Measurements from ENCODE around the gene SLC9A5.

The SLC9A5 gene

DNA sequence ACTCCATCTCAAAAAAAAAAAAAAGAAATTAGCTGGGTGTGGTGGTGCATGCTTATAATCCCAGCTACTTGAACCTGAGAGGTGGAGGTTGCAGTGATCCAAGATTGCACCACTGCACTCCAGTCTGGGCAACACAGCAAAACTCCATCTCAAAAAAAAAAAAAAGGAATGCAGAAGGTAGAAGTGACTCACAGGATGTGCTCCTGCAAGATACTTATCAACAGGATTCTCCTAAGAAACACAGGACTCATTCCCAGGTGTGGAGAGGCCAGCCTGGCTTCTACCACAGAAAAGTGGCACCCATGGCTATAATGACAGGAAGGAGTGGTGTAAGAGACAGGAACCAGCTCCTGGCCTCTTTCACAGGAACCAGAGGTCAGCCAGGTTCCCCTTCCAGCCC is 36.0 kb upstream of the SLC9A5 start:
- no peaks in the 10 kb centered on the region for H3K36me3 ChIP-seq
- DNase-seq, result no peak
- H3K9me3 ChIP-seq, result no peaks in the 10 kb centered on the region
- TF ChIP-seq CTCF (IDR thresholded peaks at IDR 0.05; ENCODE audit: low read depth, low read length), result no peak
- H3K4me3 ChIP-seq (ENCODE audit: low read depth, low read length), result no peak overlapping the region
- H3K27me3 ChIP-seq, result no peaks in the 10 kb centered on the region
- H3K4me1 ChIP-seq, result peaks cover 20% of the 10 kb centered on the region

GRCh38 chr16:67213197-67214019 is 35.4 kb upstream of the SLC9A5 start:
- H3K27me3 ChIP-seq, result no peaks in the 10 kb centered on the region
- H3K4me3 ChIP-seq (ENCODE audit: low read depth, low read length), result no peak overlapping the region
- TF ChIP-seq CTCF (IDR thresholded peaks at IDR 0.05; ENCODE audit: low read depth, low read length), result no peak
- H3K36me3 ChIP-seq, result no peaks in the 10 kb centered on the region
- no peak for DNase-seq
- H3K9me3 ChIP-seq, result no peaks in the 10 kb centered on the region
- peaks cover 14% of the 10 kb centered on the region for H3K4me1 ChIP-seq

DNA sequence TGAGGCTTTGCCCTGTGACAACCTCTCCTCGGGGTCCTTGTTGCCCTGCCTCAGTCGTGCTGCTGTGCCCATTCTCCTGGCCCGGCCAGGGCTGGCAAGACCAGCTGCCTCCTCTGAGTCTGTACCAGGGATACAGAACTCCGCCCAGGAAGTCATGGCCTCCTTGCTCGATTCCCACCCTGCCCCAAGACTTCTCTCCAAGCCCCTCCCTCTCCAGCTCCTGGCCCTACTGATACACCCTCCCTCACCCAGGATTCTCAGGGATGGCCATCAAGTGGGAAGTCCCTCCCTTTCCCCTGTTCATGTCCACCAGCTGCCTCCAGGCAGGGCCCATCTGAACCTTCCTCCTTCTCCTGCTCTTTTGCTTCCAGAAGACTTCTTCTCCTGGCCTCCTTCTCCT is 33.1 kb upstream of the SLC9A5 start:
- no peak for TF ChIP-seq CTCF (IDR thresholded peaks at IDR 0.05; ENCODE audit: low read depth, low read length)
- H3K27me3 ChIP-seq, result no peaks in the 10 kb centered on the region
- peaks cover 14% of the 10 kb centered on the region for H3K4me1 ChIP-seq

DNA sequence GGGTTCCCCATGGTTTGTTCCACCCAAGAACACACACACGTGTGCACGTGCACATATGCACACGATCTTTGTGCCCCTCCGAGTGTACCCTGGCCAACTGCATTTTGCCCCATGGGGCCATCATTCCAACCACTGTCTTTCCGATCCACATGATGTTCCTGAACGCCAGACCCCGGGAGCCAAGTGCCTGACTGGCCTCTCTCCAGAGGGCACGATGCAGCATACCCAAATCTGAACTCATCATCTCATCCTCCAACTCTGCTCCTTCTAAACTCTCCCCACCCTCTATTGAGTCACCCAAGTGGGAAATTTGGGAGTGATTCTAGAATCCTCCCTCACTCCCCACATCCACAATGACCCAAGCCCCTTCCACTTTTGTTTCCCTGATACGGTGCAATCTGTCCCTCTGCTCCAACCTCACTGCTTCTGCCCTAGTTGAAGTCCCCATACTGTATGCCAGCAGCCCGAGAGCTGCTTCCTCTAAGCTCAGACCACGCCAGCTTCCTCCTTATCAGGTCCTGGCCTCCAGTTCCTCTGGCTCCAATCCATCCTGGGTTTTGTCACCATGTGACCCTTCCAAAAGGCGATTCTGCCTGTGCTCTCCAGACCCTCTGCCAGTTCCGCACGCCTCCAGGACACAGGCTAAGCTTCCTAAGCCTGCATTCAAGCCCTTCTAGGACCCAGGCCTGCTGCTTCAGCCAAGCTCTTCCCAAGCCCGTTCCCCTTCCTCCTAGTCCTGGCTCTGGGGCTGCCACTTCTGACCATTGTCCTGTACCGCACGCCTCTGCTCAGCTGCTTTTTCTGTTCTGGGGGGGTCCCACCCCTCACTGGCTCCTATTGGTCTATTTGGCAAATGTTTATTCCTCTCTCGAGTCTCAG is 31.9 kb upstream of the SLC9A5 start:
- peak; percentile 82 for DNase-seq
- Histone ChIP-seq H3K4me1 (peaks cover 14% of the 10 kb centered on the region), H3K36me3 (no peaks in the 10 kb centered on the region), H3K9me3 (no peaks in the 10 kb centered on the region), H3K4me3 (ENCODE audit: low read depth, low read length) (no peak overlapping the region), H3K27me3 (no peaks in the 10 kb centered on the region)
- TF ChIP-seq CTCF (IDR thresholded peaks at IDR 0.05; ENCODE audit: low read depth, low read length), result no peak

More for the DNA sequence above, 33.1 kb upstream of the SLC9A5 start:
- H3K9me3 ChIP-seq, result no peaks in the 10 kb centered on the region
- no peak for DNase-seq
- H3K4me3 ChIP-seq (ENCODE audit: low read depth, low read length), result no peak overlapping the region
- H3K36me3 ChIP-seq, result no peaks in the 10 kb centered on the region

DNA sequence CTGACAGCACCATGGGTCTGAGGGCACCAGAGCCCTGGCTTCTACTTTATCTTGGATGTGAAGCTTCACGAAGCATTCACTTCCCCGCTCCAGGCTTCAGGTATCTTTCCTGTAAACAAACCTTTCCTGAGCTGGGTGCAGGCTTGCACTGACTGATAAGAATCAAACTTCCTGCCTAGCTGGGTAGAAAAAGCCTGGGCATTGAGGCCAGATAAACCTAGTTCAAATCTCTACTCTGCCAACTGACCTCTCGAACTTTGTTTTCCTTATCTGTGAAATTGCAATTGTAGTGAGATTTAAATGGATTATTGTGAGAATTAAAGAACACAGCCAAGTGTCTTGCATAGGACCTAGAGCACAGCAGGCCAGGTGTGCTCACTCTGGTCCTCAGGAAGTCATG is 24.8 kb upstream of the SLC9A5 start:
- H3K9me3 ChIP-seq, result no peaks in the 10 kb centered on the region
- H3K27me3 ChIP-seq, result no peaks in the 10 kb centered on the region
- DNase-seq, result no peak
- no peaks in the 10 kb centered on the region; the same call in none of the 2 replicates for H3K4me1 ChIP-seq
- H3K36me3 ChIP-seq, result peaks cover 10% of the 10 kb centered on the region
- no peak for TF ChIP-seq CTCF (IDR thresholded peaks at IDR 0.05; ENCODE audit: low read depth, low read length)
- H3K4me3 ChIP-seq (ENCODE audit: low read depth, low read length), result no peak overlapping the region

All from BE2C (cell line).